DMS153 treated with DMSO at 0.1 percent for 48 hours (cell line): Measurements from ENCODE around the gene ALDH8A1.
A peak's percentile ranks its signal among the peaks of the same experiment; 100 is the strongest.
"Not testable (repeated sequence)": the region's sequence is repeated elsewhere in the genome, so short reads cannot be mapped to it uniquely, and the experiment has no call there.

ENCODE experiments used
- DNase-seq: peaks from one replicate; lab custom pipeline; 2025; ENCODE audit not compliant: unreplicated experiment; lab: John Stamatoyannopoulos, UW

ALDH8A1 gene

GRCh38 chr6:134911547-134911946 is 38.4 kb downstream of the ALDH8A1 start:
- no peak for DNase-seq

- no peak for DNase-seq
Observed at GRCh38 chr6:134910593-134910935, 39.3 kb downstream of the ALDH8A1 start.

- DNase-seq: no peak
Observed at GRCh38 chr6:134909701-134910592, 40.0 kb downstream of the ALDH8A1 start.

DNA sequence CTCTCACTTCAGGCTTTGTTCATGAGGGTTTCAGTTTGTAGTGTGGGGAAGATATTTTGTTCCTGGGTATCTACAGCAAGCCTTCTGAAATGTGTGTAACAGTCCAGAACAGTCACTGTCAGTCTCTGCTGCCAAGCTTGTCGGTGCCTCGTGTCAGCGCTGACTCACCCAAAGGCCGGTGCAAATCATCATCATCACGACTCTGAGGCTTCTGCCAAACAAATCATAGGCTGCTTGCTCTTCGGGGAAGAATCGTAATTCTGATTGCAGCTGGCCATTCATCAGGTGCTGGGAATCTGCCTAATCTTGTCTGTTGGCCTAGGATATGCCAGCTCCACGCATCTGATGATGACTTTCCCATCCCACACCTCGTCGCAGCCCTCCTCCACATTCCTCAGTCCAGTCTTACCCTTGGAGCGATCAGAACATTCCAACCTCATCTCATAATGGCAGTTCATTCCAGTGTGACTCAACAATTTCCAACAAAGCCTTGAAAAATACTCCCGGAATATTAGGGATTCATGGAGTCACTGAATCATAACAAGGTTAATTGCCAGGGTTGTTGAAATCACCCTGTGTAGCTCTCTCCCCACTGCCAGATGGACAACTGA is 40.9 kb downstream of the ALDH8A1 start:
- no peak for DNase-seq

DNA sequence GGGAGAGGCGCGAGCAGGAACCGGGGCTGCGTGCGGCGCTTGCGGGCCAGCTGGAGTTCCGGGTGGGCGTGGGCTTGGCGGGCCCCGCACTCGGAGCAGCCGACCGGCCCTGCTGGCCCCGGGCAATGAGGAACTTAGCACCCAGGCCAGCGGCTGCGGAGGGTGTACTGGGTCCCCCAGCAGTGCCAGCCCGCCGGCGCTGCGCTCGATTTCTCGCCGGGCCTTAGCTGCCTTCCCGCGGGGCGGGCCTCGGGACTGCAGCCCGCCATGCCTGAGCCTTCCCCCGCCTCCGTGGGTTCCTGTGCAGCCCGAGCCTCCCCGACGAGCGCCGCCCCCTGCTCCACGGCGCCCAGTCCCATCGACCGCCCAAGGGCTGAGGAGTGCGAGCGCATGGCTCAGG is 45.2 kb downstream of the ALDH8A1 start:
- DNase-seq: not testable (repeated sequence)

DNA sequence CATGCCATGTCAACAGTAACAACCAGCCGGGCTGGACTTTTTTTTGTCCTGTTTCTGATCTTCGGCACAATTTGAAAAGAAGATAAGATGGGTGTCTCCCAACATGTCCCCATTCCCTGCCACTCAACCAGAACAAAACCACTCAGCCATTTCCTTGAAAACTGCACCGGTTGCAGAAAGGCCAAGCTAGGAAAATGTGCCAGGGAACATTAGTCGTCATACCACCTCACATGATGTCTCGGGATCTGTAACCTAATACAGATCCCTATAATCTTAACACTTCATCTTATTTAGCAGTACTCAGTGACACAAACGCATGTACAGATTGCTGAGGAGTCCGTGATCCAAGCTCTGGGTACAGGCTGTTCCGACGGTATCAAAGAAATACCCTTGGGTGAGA is 46.5 kb downstream of the ALDH8A1 start:
- no peak for DNase-seq

DNA sequence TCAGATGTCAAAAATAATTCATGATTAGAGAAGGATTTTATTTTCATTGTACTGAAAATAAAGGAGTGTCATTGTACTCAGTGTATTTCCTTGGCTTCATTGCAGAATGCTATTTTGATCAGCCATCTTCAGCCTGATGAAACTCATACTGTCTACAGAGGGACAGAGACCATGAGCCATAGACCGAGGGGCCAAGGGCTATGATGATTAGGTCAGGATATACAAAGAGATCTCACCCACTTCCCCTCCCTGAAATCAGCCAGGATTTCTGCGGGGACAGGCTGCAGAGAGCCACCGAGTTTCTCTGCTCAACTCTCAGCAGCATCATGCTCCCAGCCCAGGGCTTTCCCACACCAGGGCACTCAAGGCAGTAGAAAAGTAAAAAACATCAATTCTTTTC is 47.0 kb downstream of the ALDH8A1 start:
- no peak for DNase-seq

DNA sequence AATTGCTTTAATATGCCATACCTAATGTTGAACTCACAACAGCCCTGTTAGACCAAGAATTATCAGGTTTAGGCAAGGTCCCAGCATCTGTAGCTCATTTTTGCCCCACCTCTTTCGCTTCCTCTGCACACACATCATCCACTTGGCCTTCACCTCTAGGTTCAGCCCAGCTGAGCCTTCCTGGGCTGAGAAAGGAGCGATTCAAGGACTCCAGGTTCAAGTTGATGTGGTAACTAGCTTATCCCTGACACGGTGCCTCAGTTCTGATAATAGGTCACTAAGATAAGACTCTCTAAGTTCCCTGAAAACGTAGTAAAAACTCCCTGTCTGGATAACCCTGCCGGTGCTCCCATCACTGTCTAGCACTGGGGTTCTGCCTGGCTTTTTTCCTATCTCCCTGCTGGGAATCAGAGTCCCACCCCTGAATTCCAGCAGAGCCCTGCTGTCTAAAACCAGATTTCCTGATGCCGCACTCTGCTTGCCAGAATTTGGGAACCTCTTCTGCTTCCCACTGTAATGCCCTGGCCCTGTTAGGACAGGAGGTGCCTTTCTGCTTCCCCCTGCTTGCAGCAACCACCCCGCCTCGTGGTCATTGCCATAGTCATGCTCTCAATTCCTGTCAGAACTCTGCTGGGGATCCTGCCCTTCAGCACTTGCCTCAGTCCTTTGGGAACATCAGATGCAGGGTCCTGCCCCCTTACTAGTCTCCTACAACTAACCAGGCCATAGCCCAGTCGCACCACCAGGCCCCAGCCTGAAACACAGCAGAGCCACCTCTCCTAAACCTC is 47.6 kb downstream of the ALDH8A1 start:
- DNase-seq: no peak

DNA sequence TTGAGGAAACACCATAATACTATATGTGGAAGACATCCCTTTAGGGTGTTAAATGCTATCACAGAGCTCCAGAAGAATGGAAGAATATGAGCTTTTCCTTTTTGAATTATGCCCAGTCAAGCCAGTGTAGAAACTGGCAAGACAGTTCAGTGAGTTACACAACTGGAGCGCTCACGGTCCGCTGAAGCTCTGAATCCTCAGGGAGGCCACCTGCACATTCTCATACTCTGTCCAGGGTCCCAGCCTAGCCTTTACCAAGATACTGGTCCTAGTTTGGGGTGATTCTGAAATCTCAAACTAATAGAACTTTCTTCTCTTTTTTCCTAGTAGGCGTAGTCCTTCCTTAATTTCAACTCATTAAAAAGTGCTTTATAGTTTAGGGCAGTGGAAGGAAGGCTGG is 51.3 kb downstream of the ALDH8A1 start:
- DNase-seq: no peak

DNA sequence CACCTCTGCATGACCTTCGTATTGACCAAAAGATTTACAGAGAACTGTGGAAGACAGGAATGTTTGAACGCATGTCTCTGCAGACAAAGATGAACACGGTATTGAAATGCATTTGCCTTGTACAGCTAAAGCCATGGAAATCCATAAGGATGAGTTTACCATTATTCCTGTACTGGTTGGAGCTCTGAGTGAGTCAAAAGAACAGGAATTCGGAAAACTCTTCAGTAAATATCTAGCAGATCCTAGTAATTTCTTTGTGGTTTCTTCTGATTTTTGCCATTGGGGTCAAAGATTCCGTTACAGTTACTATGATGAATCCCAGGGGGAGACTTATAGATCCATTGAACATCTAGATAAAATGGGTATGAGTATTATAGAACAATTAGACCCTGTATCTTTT is 51.7 kb downstream of the ALDH8A1 start:
- DNase-seq: not testable (repeated sequence)

- DNase-seq: no peak
Observed at GRCh38 chr6:134896910-134897309, 53.0 kb downstream of the ALDH8A1 start.

GRCh38 chr6:134894800-134895199 is 55.1 kb downstream of the ALDH8A1 start:
- no peak for DNase-seq

DNA sequence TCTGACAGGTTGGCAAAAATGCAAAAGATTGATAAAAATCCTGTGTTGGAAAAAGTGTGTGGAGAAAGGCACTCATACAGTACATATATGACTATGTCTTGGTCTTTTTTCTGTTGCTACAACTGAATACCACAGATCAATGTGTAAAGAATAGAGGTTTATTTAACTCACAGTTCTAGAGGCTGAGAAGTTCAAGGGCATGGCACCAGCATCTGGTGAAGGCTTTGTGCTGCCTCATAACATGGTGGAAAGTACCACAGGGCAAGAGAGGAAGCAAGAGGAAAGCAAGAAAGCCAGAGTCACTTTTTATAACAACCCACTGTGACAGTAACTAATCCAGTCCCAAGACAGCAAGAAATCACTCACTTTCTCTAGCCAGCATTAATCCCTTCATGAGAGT is 57.5 kb downstream of the ALDH8A1 start:
- no peak for DNase-seq

GRCh38 chr6:134891633-134892032 is 58.3 kb downstream of the ALDH8A1 start:
- DNase-seq: no peak

DNA sequence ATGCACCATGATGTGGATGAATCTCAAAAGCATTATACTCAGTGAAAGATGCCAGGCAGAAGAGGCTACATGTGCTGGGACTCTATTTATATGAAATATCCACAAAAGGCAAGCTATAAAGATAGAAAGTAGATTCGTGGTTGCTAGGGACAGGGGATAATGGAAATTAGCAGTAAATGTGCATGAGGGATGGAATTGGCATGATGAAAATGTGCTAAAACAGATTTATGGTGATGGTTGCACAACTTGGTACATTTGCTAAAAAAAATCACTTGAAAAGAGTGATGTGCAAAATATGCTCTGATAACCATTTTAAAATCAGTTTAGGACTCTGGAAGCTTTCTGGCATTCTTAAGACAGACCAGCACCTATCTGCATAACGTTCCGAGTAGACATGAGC is 61.6 kb downstream of the ALDH8A1 start:
- DNase-seq: no peak

DNA sequence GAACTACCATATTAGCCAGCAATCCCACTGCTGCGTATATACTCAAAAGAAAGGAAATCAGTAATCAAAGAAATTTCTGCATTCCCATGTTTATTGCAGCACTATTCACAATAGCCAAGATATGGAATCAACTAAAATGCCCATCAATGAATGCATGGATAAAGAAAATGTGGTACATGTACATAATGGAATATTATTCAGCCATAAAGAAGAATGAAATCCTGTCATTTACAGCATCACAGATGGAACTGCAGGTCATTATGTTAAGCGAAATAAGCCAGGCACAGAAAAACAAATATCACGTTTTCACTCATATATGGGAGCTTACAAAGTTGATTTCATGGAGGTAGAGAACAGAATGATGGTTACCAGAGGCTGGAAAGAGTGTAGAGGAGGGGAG is 65.1 kb downstream of the ALDH8A1 start:
- DNase-seq: no peak

DNA sequence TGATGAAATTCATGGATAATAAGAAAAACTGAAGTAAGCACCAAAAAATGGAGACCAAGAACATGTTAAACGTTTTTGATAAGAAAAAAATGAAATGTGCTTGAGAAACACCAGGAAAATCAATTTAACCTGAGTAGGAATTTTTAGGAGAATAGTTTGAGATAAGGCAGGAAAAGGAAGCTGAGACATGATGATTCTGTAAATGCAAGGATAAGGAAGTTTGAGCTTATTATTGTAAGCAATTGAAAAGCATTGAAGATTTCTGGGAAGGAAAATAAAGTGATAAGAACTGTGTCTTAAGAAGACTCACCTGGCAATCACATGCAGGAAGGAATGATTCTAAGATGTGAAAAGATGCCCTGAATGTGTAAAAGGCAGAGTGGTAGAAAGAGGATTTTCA is 66.6 kb downstream of the ALDH8A1 start:
- no peak for DNase-seq

GRCh38 chr6:134882426-134883038 is 67.4 kb downstream of the ALDH8A1 start:
- DNase-seq: peak; percentile 17

DNA sequence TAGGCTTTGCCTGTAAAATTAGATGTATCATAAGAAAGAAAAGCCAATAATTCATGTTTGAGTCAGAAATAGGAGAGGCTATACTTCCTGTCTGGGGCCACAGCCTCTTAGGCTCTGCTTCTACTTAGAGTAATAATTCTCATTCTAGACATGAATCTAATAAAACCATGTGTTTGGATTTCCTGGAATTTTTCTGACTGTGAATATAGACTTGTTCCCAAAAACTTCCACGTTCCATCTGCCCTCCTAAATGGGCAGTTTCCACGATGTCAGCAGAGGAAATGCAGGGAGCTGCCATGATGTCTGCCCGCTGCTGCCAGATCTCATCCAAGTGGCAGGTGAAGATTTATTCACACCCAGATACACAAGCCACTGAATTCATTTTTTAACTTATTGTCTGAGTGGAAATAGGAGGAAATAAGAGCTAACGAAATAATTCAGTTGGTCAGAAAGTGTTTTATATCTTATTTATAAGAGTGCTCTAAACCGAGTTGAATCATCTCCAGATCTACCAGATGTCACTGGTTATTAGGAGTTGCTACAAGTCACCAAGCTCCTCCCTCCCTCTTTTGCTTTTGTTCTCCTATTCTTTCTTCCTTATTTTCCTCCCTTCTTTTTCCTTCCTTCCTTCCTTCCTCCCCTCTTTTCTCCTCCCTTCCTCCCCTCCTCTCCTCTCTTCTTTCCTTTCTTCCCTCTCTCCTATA is 69.3 kb downstream of the ALDH8A1 start:
- no peak for DNase-seq

GRCh38 chr6:134878136-134878535 is 71.8 kb downstream of the ALDH8A1 start:
- DNase-seq: no peak

- DNase-seq: no peak
Observed at GRCh38 chr6:134875367-134875766, 74.5 kb downstream of the ALDH8A1 start.
